ENCODE results near the gene TNFAIP1. TPM values are rescaled to one million over a fixed set of nuclear protein-coding genes. Genes with fewer than 3 reads are reported as not detected.

The TNFAIP1 gene
- total RNA-seq, 1 experiment from 2014 or later, result 21.8 TPM

DNA sequence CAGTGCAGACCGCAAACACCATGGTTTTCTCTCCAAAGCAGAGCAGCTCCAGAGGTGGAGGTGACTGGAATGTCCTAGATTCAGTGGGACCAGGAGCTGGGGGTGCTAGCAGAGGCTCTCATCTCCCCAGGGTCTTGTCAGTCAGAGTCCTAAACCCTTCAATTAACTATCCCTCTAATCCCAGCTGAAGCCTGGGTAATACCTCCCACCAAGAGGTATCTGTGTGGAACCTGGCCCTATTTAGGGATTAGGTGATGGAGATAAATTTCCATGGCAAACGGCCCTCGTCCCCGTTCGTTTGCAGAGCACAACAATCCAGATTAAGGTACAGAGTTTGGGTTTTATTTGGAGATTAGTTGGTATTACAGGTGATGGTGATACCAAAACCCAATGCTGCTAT is 27.6 kb downstream of the TNFAIP1 start:
- Histone ChIP-seq H4K5ac (ENCODE audit: insufficient read length, low read depth, low read length) (no peak overlapping the region), H2BK120ac (ENCODE audit: low read depth, low read length, poor library complexity, severe bottlenecking) (no peak overlapping the region), H3T11ph (ENCODE audit: low read length) (no peak overlapping the region), H4K8ac (replicated peaks; ENCODE audit: insufficient read length, low read depth, low read length) (no peak overlapping the region), H3K23ac (ENCODE audit: insufficient read length, low read depth, low read length) (no peak overlapping the region), H2BK15ac (ENCODE audit: low read depth, low read length) (no peak overlapping the region), H4K91ac (ENCODE audit: insufficient read length, low read depth, low read length) (no peak overlapping the region), H3K4me2 (ENCODE audit: insufficient read depth, insufficient read length, low read length) (no peak overlapping the region), H3K9me3 (ENCODE audit: control insufficient read depth, low read depth, low read length) (no peaks in the 10 kb centered on the region), H3K23me2 (ENCODE audit: insufficient read length, low read depth, low read length, poor library complexity, severe bottlenecking) (no peaks in the 10 kb centered on the region), H3K9ac (ENCODE audit: extremely low read depth, insufficient read length, low read length) (no peak overlapping the region), H2BK12ac (ENCODE audit: insufficient read length, low read depth, low read length) (no peak overlapping the region), H2BK5ac (ENCODE audit: insufficient read length, low read length) (no peak overlapping the region), H2BK20ac (ENCODE audit: low read depth, low read length, poor library complexity, severe bottlenecking) (no peak overlapping the region), H3K79me1 (ENCODE audit: insufficient read depth, low read depth, low read length, poor library complexity, severe bottlenecking) (no peaks in the 10 kb centered on the region), H3K4ac (ENCODE audit: low read depth, low read length) (no peak overlapping the region), H2AK5ac (ENCODE audit: insufficient read length, low read length) (no peak overlapping the region), H3K4me1 (ENCODE audit: insufficient read depth, low read length) (no peaks in the 10 kb centered on the region), H3K27me3 (ENCODE audit: insufficient read depth, low read length) (no peaks in the 10 kb centered on the region), H2AFZ (ENCODE audit: low read length) (no peak overlapping the region), H3K79me2 (ENCODE audit: insufficient read depth, low read length) (no peaks in the 10 kb centered on the region), H3K18ac (ENCODE audit: insufficient read length, low read depth, low read length) (no peak overlapping the region), H4K20me1 (ENCODE audit: control insufficient read depth, insufficient read depth, insufficient read length) (no peaks in the 10 kb centered on the region), H3K27ac (ENCODE audit: insufficient read length, low read depth, low read length) (no peak overlapping the region), H3K14ac (ENCODE audit: insufficient read depth, low read length) (no peak overlapping the region), H3K56ac (ENCODE audit: insufficient read length, low read depth, low read length) (no peak overlapping the region)
- H3K9me3 Mint-ChIP-seq, result no peaks in the 10 kb centered on the region; a peak in 1 of 5 replicates
- H3K27me3 Mint-ChIP-seq (ENCODE audit: low read depth), result no peaks in the 10 kb centered on the region
- no peak for DNase-seq
- WGBS (ENCODE audit: extremely low coverage, insufficient read length, low lambda C conversion rate), result no CpG with 5 or more reads among the region's 5 CpGs
- H3K27ac Mint-ChIP-seq, result no peak overlapping the region
- TF ChIP-seq CTCF (conservative IDR thresholded peaks at IDR 0.05), result no peak
- H3K36me3 Mint-ChIP-seq (ENCODE audit: insufficient read depth in 1 of 3, low read depth in 3 of 3), result peaks cover 20 to 29% (median 24%) of the 10 kb centered on the region in 3 experiments; a peak in 6 of 7 replicates
- H3K4me1 Mint-ChIP-seq, result peaks cover 3 to 4% of the 10 kb centered on the region in 2 experiments; a peak in 3 of 4 replicates
- H3K4me3 Mint-ChIP-seq, result no peak overlapping the region
